ENCODE results near the gene BRWD1.

BRWD1 gene

DNA sequence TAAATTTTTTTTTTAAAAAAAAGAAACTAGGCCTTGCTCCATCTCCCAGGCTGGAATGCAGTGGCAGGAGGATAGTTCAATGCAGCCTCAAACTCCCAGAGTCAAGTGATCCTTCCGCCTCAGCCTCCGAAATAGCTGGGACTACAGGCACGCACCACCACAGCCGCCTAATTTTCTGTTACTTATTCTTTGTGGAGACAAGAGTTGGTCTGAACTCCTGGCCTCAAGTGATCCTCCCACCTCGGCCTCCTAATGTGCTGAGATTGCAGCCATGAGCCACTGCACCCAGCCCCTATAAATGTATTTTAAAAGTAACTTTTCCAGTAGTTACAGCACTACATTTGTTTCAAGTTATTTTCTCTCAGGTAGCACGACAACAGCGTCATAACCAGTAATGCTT, 2.3 kb downstream of the BRWD1 start:
- TF ChIP-seq, protein P1, sequence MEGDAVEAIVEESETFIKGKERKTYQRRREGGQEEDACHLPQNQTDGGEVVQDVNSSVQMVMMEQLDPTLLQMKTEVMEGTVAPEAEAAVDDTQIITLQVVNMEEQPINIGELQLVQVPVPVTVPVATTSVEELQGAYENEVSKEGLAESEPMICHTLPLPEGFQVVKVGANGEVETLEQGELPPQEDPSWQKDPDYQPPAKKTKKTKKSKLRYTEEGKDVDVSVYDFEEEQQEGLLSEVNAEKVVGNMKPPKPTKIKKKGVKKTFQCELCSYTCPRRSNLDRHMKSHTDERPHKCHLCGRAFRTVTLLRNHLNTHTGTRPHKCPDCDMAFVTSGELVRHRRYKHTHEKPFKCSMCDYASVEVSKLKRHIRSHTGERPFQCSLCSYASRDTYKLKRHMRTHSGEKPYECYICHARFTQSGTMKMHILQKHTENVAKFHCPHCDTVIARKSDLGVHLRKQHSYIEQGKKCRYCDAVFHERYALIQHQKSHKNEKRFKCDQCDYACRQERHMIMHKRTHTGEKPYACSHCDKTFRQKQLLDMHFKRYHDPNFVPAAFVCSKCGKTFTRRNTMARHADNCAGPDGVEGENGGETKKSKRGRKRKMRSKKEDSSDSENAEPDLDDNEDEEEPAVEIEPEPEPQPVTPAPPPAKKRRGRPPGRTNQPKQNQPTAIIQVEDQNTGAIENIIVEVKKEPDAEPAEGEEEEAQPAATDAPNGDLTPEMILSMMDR (IDR thresholded peaks at IDR 0.05; ENCODE audit: extremely low read depth, missing control alignments), result no peak
- DNase-seq (ENCODE audit: low spot score), result no peak

DNA sequence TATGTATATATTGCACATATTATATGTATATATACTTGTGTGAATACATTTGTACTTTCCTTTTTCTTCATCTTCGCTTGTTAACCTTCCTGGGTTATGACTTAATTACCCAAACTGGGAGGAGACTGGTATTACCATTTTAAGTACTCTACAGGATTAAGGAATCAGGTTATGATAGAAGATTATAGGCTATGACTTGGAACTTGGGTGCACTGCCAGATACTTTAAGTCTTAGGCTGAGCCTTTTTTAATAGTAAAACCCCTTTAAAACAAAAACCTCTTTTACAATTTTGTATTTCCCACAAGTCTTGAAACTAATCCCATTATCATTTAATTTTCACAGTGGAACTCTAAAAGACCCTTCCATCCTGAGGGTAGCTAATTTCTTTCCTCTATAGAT, 6.0 kb downstream of the BRWD1 start:
- TF ChIP-seq, protein P1 (IDR thresholded peaks at IDR 0.05; ENCODE audit: extremely low read depth, missing control alignments), result no peak
- DNase-seq (ENCODE audit: low spot score), result no peak

DNA sequence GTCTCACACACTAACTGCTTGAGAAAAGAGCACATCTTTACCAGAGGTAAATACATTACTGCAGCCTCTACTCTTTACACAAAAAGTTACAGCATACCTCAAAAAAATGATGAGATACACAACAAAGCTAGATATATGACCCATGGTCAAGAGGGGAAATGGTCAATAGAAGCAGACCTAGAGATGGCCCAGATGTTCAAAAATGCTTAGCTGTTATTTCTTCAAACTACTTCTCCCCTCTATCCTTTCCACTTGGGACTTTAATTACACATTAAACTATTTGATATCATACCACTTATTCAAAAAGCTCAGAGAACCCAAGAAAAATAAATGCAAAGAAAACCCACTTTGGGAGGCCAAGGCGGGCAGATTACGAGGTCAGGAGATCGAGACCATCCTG, 12.8 kb downstream of the BRWD1 start:
- TF ChIP-seq, protein P1 (IDR thresholded peaks at IDR 0.05; ENCODE audit: extremely low read depth, missing control alignments), result no peak
- no peak for DNase-seq (ENCODE audit: low spot score)

DNA sequence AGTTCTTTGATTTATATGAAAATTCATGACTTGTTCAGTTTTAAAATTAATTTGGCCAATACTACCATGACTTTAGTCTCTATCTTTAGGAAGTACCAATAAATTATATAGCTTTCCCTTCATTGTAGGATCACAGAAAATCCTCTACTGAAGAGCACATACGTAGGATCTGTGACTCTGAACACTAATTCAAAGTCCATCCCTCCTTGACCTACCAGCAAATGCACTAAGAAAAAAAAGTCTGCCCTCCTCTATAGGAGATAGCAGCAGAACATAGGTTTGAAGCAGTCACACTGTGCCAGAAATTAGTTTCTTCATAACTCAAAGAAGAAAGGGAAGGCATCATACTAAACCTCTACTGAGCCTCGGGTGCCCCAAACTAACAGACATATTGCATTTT, 16.5 kb downstream of the BRWD1 start:
- TF ChIP-seq, protein P1 (IDR thresholded peaks at IDR 0.05; ENCODE audit: extremely low read depth, missing control alignments), result no peak
- DNase-seq (ENCODE audit: low spot score), result no peak

DNA sequence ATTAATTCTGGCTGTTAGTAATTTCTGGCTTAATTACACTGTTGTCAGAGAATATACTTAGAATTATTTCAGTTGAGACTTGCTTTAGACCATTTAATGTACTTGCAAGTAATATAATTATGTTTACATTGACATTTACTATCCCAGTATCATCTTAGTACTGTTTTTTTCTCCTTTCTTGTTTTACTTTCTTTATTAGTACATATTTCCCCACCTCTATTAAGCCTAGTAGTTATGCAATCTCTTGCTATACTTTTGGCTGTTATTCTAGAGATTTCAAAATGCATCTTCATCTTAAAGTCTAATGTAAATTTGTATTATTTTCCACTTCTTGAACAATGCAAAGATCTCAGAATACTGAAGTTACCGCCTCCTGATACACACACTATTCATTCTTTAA, 24.4 kb downstream of the BRWD1 start:
- TF ChIP-seq, protein P1 (IDR thresholded peaks at IDR 0.05; ENCODE audit: extremely low read depth, missing control alignments), result no peak
- no peak for DNase-seq (ENCODE audit: low spot score)

DNA sequence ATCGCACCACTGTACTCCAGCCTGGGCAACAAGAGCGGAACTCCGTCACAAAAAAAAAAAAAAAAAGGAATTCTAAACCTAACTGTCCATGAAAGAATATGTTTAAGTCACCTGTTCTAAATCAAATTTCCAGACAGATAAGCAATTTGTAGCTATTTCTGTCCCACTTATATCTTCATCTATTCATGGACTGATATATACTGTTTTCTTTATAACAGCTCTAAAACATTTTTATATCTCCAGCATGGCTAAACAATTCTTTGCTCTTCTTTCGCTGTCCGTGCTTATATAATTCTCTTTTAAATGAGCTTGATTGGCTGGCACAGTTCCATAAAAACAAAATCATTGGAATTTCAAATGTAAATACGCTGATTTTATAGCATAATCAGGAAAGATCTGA, 30.5 kb downstream of the BRWD1 start:
- no peak for DNase-seq (ENCODE audit: low spot score)
- TF ChIP-seq, protein P1 (IDR thresholded peaks at IDR 0.05; ENCODE audit: extremely low read depth, missing control alignments), result no peak

DNA sequence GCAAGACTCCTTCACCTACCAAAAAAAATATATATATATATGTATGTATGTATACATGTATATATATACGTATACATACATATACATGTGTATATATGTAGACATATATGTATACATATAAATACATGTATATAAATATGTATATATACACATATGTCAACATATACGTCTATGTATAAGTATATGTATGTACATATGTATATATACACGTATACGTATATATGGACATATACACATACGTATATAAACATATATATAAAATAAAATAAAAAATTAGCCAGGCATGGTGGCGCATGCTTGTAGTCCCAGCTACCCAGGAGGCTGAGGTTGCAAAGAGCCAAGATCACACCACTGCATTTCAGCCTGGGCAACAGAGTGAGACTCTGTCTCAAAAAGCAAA, 31.6 kb downstream of the BRWD1 start:
- TF ChIP-seq, protein P1 (IDR thresholded peaks at IDR 0.05; ENCODE audit: extremely low read depth, missing control alignments), result no peak
- DNase-seq (ENCODE audit: low spot score), result no peak
